DMS153 treated with DMSO at 0.1 percent for 48 hours (cell line): ENCODE results near the gene PTPN1.
A peak's percentile ranks its signal among the peaks of the same experiment; 100 is the strongest.
"Not testable (repeated sequence)": the region's sequence is repeated elsewhere in the genome, so short reads cannot be mapped to it uniquely, and the experiment has no call there.

Experiments used
- DNase-seq: peaks from one replicate; lab custom pipeline; 2025; ENCODE audit not compliant: unreplicated experiment; lab: John Stamatoyannopoulos, UW

PTPN1 gene

DNA sequence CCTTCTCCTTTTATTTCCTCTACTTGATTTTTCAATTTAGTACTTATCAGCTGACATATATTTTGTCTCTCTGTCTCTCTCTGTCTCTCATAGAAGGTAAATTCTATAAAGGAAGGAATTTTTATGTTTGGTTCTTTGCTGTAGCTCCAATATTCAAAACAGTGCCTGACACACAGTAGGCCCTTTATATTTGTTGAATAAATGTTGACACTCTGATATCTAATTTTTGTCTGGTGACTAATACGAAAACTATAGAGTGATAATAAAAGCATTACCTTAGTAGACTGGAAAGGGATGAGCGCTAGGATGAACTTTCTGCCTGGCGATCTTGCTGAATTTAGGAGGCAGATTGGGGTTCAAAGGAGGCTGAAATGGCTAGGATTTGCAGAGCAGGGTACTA is 42.8 kb downstream of the PTPN1 start:
- DNase-seq, result no peak

DNA sequence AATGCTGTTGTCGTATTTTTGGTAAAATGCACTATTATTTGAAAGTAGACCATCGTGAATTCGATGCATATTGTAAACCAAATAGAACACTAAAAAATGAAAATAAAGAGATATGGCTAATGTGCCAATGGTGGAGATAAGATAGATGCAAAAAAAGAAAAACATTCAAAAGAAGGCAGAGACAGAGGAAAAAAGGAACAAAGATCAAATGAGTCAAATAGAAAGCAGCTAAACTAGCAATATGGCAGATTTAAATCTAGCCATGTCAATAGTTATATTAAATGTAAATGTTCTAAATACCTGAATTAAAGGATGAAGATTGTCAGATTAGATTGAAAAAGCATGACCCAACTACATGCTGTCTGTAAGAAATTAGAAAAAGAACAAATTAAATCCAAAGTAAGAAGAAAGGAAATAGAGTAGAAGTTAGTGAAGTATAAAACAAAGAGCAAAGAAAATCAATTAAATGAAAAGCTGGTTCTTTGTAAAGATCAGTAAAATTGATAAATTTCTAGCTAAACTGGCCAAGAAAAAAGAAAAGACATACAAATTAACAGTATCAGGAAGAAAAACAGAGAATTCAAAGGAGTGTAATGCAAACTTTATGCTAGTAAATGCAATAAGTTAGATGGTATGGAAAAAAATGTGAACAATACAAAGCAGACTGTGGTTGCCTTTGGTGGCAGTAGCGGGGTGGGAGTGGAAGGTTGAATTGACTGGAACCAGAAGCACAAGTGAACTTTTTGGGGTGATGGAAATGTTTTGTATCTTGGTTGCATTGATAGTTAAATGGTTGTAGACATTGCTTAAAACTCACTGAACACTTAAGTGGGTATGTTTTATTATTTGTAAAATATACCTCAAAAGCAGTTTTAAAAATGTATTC is 44.8 kb downstream of the PTPN1 start:
- no peak for DNase-seq

DNA sequence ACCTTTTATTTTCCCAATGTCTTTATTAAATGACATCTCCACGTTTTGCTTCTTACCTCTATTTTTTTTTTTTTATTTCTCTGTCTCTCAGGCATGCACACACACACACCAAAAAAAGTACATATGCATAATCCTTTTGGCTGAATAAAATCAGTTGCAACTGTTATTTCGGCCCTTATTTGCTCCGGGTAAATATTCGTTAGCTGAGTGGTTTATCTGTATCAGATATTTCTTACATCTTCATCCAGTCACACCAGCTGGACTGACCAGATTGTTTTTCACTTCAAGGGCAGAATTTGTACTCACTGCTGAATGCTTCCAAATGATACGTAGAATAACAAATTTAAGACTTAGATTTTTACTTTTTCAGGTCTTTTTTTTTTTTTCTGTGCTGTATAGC is 45.5 kb downstream of the PTPN1 start:
- no peak for DNase-seq

DNA sequence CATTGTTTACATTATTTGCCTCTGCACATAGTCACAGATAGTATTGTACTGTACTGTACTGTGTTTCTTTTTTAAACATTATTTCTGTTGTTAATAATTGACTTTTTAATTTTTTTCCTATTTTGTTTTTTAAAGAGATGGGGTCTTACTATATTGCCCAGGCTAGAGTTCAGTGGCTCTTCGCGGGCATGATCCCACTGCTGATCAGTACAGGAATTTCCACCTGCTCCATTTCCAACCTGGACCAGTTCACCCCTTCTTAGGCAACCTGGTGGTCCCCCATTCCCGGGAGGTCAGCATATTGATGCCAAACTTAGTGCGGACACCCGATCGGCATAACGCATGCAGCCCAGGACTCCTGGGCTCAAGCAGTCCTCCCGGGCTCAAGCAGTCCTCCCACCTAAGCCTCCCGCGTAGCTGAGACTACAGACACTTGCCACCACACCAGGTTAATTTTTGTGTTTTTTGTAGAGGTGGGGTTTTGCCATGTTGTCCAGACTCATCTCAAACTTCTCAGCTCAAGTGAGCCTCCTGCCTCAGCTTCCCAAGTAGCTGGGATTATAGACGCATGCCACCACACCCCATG is 47.5 kb downstream of the PTPN1 start:
- DNase-seq, result no peak

DNA sequence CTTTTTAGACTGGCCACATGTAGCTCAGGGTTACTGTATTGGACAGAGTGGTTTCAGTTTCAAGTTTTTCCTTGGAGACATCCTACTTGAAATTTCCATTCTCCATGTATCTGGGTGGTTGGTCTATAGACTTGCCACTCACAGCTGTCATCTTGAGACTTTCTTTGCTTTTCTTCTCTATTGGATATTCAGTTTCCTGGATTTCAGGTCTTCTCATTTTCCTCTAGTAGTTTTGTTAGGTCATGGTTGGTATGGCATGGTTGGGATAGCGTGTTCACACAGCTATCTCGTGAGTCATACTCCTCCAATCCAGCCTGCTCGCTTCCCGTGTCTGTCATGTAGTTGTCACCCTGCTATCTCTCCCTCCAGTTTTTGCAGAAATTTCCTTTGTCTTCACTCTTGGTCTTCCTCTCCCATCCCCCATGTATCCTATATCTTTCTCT is 48.3 kb downstream of the PTPN1 start:
- no peak for DNase-seq

DNA sequence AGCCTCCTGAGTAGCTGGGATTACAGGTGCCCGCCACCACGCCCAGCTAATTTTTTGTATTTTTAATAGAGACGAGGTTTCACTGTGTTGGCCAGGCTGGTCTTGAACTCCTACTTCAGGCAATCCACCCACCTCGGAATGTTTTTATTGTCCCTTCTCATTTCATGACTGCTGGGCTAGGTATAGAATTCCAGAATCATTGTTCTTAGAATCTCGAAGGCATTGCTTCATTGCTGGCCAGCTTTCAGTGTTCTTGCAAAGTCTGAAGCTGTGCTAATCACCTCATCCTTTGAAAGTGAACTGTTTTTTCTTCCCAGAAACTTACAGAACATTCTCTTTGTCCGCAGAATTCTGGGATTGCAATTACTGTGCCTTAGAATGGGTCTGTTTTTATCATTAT is 49.0 kb downstream of the PTPN1 start:
- no peak for DNase-seq

DNA sequence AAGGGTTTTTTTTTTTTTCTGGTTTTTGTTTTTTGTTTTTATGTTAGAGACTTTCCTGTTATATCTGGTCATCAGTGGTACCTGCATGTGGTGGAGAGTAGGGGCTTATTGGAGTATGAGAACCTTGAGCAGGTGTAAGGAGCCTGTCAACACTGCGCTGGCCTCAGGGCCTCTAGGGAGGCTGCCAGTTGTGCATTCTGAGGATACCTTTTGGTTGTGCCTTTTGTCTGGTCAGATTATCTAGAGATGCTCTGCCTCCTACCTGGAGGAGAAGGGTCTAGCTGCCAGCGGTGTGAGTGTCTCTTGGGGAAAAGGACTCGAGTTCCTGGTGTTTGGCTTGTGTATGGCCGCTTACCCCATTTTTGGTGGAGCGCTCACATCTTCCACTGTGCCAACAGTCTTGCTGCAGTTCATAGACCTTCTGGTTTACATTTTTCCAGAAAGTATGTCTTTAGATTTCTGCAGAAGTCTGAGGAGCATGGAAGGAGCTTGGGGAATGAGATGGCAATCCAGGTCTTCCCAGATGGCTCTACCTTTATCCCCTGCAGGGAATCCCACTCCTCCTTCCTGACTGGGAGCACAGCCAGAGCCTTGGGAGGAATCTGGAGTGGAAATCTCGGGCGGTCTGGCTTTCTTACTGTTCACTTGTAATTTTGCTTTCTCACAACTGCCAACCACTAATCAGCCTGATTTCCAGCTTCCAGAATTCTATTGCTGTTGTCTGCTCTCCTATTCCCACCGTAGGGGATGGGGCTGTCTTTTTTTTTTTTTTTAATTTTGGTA is 49.9 kb downstream of the PTPN1 start:
- no peak for DNase-seq

DNA sequence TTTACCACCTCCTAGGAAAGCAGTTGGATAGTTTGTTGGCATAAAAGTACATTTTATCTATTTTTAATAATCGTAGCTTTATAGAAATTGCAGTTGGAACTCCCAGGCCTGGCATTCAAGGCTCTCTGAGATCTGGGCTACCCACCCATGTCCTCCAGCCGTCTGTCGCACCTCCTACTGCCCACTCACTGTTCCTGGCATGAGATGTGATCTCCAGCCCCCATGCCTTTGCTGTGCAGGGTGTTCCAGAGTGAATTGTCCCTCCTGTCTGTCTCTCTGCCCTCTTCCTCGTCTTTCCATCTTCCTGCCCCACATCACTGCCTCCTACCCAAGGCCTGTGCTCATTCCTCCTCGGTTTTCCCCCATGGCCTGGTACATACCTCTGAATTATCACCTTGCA is 50.7 kb downstream of the PTPN1 start:
- no peak for DNase-seq

DNA sequence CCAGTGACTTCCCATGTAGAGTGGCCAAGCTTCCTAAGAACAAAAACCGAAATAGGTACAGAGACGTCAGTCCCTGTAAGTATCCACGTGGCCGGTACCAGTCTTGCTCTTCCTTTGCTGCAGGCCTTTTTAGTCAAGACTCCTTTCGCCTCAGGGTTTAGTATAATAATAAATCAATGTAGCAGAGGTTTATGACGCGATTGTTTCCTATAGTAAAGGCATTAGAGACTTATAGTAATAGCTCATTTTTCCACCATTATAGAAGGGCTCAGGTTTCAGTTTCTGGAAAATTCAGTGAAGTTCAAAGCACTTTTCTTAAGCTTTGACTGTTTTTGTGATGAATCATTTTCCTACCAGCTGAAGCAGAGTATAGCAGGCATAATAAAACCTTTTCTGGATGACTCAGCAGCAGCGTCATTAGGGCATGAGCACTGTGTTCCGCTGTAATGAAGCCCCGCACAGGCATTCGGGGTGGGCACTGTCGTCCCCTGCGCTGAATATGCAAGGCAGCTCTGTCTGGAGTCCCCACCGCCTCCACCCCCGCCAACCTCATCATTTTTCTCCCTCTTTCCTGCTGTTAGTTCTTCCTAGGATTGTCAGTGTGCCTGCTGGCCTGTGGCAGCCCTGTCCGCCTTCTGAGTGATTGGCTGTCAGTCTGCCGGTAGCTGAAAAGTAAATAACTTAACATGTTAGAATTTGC is 51.3 kb downstream of the PTPN1 start:
- DNase-seq, result no peak

DNA sequence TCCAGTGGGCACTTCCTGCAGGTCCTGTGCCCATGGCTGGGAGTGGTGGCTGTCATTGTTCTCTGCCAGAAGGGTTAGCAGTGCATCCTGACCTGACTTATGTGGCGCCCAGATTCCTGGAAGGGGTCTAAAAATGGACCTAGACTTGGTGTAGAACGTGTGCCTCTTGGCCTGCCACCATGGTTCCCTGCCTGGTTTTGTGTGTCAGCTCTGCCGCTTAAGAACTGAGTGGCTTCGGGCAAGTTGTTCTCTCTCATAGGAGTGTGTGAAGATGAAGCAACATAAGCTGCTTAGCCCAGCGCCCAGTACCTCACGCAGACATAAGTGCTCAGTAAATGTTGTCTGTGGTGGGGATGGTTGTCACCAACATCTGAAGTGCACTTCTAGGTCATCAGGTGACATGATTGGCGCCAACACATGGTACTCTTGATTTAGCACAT is 52.1 kb downstream of the PTPN1 start:
- DNase-seq, result peak; percentile 51

DNA sequence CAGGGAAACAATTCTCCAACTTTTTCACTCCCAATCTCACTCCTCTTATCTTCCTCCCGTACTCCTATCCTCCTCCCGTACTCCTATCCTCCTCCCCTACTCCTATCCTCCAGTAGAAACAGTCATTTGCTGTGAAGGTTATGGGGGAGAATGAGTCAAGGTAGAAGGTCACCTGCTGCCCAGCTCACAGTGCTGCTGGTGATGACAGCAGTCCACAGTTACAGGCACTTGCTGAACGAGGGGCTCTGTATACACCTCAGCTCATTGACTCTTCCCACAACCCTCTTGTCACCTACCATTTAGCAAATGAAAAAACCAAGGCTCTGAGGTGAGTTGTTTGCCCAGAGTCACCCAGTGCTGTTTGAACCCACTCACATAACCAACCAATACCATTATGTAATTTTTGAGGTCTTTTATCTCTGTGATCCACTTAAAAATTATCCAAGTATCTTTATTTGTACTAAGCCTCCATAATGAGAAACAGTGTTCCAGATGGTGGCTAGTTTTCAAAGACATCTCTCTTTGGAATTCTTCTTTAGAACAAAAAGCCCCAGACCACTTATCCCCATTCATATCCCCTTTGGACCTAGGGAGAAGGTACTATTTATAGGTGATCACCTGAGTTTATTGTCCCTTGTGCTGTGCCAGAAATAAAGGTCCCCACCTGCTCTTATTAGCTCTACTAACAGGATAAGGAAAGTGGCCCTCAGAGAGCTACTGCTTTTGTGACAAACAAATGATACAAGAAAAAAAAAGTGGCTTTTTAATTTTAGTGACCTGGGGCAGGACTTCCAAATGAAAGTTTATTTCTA is 53.2 kb downstream of the PTPN1 start:
- peak; percentile 48 for DNase-seq

DNA sequence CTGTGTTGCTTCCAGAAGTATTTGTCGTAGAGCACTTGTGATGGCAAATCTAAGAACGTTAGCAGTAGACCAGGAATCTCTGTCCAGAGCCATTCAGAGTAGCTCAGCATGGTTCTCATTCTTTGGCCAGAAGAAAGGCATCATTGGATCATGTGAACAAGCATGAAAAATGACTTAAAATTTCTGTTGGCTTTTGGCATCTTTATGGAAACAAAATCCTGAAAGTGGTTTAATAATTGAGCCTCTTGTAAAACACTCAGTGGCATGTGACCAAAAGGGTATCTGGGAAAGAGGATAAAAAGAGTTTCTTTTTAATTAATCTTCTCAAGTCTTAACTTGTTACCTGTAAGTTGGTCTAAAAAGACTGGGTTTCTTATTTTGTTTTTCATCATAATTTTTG is 55.2 kb downstream of the PTPN1 start:
- no peak for DNase-seq

DNA sequence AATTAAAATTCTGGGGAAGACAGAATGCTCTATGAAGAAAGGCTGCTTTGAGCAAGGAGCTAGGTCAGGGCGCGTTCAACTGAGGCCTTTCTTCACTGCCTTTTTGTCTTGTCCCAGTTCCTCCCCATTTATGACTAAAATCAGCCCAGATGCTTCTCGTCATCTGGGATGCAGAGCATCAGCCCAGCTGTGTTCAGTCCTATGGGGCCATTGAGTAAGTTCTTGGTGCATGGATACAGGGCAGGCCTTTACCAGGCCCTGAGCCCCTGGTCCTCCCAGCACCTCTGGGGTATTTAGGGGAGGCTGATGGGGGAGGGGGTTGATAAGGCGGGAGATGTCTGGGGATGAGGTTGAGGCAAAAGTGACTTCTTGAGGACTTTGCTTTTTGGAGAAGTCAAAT is 55.7 kb downstream of the PTPN1 start:
- DNase-seq, result no peak

DNA sequence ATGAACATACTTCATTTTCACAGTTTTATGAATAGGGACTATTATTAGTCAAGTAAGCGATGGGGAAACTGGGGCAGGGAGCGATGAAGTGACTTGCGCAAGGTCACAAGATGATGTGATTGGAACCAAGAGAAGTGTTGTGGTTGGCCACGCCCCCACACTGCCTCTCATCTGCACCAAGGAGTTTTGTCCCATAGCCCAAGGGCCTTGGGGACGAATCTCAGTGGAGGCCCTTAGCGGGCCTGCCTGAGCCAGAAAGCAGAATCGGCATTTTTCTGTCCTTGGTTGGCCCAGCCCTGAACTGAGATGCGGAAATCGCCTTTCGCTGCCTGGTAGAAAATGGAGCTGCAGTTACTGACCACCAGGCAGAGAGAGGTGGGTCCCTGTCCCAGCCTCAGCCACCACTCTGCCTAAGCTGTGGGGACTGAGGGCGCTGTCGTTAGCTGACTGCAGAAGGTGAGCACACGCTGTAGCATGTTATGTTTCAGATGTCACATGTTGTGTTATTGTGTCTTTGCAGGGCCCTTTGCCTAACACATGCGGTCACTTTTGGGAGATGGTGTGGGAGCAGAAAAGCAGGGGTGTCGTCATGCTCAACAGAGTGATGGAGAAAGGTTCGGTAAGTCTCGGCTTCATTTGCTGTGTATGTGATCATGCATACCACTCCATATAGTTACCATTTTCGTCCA is 57.8 kb downstream of the PTPN1 start:
- DNase-seq, result no peak

DNA sequence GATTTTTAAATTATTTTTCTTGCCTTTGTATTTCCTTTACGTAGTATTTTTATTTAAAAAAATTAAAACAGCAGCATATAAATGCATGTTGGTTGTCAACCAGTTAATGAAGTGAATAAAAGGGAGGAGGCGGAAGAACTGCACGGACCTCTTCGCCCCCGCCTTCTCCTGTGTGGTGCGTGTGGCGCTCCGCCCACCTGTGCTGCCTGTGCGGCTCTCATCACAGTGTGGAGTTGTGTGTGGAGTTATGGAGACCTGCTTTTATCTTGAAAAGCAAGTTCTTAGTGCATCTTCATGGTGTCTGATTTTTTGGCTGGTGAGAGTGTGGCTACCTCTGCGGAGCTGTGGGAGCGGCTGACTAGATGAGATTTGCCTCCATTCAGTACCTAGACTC is 58.4 kb downstream of the PTPN1 start:
- no peak for DNase-seq

DNA sequence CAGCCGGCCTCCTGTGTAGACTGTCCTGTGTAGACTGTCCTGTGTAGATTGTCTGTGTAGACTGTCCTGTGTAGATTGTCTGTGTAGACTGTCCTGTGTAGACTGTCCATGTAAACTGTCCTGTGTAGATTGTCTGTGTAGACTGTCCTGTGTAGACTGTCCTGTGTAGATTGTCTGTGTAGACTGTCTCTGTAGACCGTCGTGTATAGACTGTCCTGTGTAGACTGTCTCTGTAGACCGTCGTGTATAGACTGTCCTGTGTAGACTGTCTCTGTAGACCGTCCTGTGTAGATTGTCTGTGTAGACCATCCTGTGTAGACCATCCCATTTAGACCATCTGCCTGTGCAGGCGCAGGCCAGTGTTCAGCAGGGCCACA is 59.3 kb downstream of the PTPN1 start:
- DNase-seq, result not testable (repeated sequence)

DNA sequence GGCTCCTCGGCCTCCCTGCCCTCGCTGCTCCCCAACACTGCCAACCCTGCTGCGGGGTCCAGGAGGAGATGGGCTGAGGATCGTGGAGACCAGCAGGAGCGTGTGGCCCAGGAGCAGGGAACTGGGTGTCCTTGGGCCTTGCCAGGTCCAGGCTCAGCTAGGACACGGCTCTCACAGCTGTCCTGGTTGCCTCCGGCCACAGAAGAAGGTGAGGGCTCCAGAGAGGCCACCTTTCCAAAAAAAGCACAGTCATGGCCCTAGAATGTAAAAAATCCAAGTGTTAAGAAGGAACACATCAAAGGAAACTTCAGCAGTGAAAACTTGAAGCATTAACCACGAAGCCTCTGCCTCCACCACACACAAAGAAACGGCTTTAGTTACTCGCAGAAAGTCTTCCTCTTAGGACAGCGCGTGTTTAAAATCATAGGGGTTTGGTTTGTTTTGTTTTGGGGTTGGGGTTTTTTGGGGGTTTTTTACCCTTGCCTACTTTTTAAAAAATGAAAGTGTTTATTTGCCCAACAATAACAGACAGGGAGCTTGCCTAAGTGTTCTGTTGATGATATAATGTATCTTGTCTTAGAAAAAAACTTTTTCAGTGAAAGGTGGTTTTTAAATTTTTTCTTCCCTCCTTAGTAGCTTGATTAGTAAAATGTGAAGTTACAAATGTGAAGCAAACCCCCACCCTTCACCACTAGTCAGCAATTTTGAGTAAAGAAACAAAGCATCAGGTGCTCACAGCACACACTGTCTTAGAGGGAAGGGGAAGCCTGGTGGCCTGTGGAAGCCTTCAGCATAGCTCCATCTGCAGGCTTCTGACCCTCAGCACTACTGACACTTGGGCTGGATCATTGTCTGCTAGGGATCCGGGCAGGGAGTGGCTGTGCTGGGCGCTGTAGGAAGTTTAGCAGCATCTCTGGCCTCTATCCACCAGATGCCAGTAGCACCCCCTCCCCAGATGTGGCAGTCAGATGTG is 60.0 kb downstream of the PTPN1 start:
- DNase-seq, result no peak

DNA sequence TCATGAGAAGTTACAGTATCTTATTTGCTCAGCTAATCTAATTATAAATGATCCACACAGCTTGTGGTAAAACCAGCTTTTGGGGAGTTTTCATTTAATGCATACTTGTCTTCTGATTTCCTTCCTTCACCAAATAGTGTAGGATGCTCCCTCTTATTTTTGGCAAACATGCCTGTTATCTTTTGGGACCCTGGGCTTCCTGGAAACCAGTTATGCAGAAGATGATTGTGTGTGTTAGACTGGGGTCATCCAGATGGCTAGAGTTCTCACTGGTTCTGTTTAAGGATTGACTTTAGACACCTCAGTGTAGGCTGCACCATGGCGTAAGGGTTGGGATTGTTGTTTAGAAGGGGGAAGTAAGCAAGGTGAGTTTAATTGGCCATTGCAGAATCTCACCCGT is 61.3 kb downstream of the PTPN1 start:
- DNase-seq, result no peak
